ENCODE data around the gene AFTPH.

AFTPH gene

GRCh38 chr2:64634345-64635267 is 110.5 kb downstream of the AFTPH start:
- DNase-seq, result no peak

GRCh38 chr2:64635976-64636911 is 112.1 kb downstream of the AFTPH start:
- DNase-seq, result no peak

GRCh38 chr2:64637000-64637635 is 113.0 kb downstream of the AFTPH start:
- DNase-seq, result no peak

- no peak for DNase-seq
Measured at GRCh38 chr2:64637931-64638330, 113.8 kb downstream of the AFTPH start.

GRCh38 chr2:64638502-64639120 is 114.5 kb downstream of the AFTPH start:
- DNase-seq, result no peak

GRCh38 chr2:64639691-64640090 is 115.6 kb downstream of the AFTPH start:
- DNase-seq, result no peak

- no peak for DNase-seq
Measured at GRCh38 chr2:64640153-64641044, 116.3 kb downstream of the AFTPH start.

GRCh38 chr2:64641599-64641998 is 117.5 kb downstream of the AFTPH start:
- no peak for DNase-seq

Measured in NCI-H1436 (cell line).